Adrenal gland (tissue), 5 donors: ENCODE measurements around the gene DPP9.

ENCODE experiments used
- CTCF ChIP-seq, 6 experiments: fragments of 450-650 bp in 4 of 6; fragments of 200-600 bp in 2 of 6; sonication (generic) in 1 of 6; IDR thresholded peaks; 1 replicate in 5 of 6; 2 replicates in 1 of 6; pipeline versions ENCODE4 v1.5.1 to v1.8.0; 2016 to 2021; ENCODE audit warnings: antibody characterized with exemption in 6 of 6, mild to moderate bottlenecking in 2 of 6, moderate library complexity in 1 of 6
- POLR2A ChIP-seq, 2 donors: fragments of 450-650 bp; IDR thresholded peaks; one replicate each; pipeline ENCODE4 v1.6.1; 2017; ENCODE audit warnings: antibody characterized with exemption in 2 of 2, mild to moderate bottlenecking in 2 of 2, moderate library complexity in 1 of 2
- donor health status: DM: no; HTN: no; CAD: no.

- TF ChIP-seq POLR2A (IDR thresholded peaks at IDR 0.05), result no peak
- no peak for TF ChIP-seq CTCF (IDR thresholded peaks at IDR 0.05)
Measured at GRCh38 chr19:4649392-4650047, 74.1 kb downstream of the DPP9 start.
